ENCODE data around the gene CD72.

Gene CD72, protein sequence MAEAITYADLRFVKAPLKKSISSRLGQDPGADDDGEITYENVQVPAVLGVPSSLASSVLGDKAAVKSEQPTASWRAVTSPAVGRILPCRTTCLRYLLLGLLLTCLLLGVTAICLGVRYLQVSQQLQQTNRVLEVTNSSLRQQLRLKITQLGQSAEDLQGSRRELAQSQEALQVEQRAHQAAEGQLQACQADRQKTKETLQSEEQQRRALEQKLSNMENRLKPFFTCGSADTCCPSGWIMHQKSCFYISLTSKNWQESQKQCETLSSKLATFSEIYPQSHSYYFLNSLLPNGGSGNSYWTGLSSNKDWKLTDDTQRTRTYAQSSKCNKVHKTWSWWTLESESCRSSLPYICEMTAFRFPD

DNA sequence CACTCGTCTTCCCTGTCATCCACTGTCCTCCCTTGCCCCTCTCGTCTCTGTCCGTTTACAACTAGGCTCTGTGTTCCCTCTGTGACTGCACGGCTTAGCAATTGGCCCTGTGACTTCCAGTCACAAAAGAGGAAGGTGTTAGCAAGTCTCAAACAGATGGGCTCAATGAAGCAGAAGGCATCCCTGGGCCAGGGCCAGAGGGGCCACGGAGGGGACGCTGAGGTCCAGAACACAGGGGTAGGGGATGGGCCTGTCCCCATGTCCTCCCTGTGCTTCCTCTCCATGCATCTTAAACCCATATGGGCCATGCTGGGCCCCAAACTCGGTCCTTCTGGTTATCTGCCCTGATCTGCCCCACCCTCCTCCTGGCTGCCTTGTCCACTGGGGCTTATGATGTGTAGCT, at the start of gene CD72:
Gene CD72 (minus strand): TSS at position 89 of the 403 bp plus-strand sequence. CDS start 110 bp downstream, outside the sequence.
- DNase-seq = no peak

DNA sequence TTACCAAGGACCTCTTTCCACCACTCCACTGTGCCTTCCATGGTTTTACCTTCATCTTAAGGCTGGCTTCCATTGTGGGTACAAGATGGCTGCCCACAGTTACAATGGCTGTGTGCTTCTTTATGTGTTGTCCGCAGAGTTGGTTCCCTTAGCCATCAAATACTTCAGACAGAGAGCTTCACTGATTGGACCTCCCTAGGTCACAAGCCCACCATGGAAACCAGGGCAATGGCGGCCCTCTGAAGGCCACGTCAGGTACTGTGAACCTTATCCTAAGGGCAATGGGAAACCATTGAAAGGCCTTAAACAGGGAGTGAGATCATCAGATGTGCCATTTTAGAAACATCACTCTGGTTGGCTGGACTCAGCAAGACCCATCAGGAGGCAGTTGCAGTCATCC, 49.7 kb upstream of the CD72 start:
- DNase-seq = no peak

DNA sequence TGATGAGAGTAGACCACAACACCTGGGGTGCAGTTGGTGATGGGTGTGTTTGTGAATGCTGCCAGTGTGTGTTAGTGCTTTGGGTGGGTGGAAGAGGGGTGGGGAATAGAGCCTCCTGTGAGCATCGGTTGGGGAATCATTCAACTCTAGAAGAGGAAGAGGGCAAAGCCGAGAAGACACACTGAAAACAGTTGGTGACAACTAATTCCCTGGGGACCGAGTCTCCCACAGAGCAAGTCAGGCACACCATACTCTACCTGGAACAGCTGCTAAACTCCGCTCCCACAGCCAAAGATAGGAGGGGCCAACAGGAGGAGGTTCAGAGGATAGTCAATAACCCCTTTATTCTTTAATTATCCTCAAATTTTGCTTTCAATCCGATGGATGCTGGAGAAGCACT, 48.3 kb upstream of the CD72 start:
- no peak for DNase-seq

DNA sequence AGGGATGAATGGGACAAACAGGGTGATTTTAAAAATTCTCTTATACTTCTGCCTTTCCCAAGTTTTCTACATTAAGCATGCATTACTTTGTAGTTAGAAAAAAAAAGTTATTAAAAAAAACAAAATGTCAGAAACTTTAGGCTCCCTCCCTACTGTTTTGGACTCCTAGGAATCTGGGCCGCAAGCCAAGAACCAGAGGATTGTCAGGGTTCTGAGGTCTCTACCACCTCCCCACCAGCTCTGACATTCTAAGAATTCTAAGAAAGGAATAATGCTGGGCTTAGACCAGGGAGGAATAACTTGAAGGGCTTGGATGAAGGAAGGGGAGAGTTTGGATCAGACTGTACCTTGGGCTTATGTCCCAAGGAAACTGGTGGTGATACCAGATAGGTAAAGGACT, 47.8 kb upstream of the CD72 start:
- DNase-seq = no peak

DNA sequence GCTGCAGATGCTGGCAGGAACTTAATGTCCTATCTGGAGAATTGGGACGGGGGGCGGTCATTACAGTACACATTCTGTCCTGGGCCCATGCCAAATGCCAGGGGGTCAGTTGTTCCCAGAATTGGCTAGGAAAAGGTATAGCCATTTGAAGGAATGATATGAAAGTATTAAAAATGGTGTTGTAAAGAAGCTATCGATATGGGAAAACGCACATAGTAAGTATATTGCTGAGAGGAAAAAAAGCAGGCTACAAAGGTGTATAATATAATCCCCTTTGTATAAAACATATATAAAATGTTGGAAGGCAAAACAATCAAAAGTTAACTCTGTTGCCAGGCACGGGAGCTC, 47.2 kb upstream of the CD72 start:
- DNase-seq = no peak

DNA sequence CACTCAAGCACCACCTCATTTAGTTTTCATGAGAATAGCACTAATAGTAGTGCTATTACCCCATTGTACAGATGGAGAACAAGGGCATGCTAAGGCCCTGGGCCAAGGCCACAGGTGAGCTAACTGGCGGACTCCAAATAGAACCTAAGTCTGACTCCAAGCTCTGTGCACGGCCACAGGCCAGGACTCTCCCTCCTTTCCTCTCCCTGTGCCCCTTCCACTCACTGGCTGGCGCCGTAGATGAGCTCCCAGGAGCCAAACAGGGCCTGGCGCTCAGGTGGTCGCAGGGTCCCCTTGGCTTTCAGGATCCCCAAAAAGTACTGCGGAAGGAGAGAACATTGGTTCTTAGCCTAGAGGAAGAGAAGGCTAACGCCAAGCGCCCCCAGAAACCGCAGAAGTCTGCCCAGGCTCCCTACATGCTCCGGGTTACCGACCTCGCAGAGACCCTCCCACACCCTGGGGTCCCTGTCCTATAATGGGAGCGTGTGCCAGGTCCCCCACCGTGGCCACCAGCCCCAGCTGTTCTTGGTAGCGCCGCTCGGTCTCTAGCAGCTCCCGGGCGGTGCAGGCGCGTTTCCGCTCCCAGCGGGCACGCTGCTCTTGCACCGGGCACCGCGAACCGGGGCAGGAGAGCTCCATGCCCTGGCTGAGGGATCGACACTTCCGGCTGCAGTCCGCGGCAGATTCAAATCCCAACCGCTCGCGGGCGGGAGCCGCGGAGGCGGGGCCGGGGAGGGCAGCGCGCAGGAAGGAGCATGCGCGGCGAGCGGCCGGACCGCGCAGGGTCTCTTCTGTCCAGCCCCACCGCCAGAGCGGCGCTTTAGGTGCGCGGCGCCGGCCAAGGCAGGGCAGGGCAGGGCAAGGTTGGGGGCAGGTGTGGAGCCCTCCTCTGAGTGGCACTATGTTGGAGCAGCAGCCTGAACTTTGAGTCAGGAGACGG, 46.6 kb upstream of the CD72 start, which contains the start of gene ARHGEF39:
Gene ARHGEF39 (minus strand): TSS at position 665 of the 940 bp plus-strand sequence. CDS start 26 bp downstream, at position 639.
- peak; percentile 74 for DNase-seq

DNA sequence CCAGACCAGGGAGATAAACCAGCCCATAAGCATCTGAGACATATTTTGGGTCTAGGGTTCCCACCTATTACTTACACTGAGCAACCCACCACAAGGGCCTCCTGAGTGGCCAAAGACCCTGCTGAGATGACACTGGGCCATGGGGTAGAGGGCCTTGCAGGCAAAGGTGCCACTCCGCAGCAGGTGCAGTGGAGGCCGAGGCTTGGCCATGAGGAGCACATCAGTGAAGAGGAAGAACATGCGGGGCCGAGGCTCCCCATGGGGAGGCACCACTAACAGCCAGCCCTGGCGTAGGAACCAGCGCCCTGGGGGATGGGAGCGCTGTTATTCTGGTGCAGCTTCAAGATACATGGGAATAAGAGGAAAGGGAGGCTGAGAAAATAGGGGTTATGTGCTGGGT, 44.2 kb upstream of the CD72 start:
- DNase-seq = no peak

DNA sequence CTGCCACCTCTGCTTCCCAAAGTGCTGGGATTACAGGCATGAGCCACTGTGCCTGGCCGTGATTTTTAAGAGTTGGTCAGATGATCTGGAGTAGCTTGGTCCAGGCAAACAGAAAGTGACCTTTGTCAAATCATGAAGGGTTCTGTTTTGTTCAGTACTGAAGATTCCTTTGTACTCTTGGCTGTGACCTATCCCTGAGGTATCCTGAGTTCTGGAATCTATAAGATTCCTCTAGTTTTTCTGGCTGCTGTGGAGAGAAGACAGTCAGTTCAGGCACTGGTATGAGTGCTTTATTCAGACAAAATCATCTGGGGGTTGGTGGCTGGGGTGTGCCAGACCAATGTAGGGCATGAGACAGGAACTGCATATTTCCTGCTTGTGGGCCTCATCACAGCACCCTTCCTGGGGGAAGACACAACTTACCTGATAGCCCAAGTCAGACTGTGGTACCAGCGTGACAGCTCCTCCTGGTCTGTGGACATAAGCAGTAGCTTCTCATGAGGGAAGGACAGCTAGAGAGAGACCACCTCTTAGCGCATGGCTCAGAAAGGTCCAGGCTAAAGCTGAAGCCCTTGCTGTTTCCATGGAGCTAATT, 43.6 kb upstream of the CD72 start:
- DNase-seq = no peak

DNA sequence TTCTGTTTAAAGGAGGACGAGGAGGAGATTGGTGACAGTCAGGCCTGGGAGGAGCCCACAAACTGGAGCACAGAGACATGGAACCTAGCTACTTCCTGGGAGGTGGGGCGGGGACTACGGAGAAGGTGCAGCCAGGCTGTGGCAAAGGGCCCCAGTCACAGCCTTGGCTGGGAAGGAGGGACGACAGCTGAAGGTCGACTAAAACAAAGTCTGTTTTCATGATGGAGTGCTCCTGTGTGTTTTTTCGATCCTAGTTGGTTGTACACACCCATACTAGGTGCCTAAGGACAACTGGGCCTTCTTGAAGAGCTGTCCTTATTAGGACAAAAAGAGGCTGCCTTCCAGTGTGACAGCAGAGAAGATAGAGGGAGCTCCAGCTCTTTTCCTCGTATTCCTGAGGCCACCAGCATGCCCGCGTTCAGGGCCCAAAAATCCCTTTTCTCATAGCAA, 42.8 kb upstream of the CD72 start:
- no peak for DNase-seq

DNA sequence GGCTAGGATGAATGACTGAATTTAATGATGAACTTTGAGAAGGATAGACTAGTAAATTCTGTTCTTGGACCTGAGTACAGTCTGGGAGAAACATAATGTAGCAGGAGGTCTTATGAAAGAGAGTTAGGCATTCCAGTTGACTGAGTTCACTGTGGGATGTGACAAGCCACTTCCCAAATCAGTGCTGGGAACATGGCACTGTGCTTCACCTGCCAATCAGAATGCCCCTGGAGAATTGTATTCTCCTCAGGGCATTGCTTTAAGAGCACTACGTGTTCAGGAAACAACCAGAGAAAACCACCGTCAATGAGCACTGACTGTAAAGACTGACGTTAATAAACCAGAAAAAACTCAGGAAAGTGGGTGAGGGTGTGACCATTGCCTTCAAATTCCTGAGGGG, 41.1 kb upstream of the CD72 start:
- no peak for DNase-seq

DNA sequence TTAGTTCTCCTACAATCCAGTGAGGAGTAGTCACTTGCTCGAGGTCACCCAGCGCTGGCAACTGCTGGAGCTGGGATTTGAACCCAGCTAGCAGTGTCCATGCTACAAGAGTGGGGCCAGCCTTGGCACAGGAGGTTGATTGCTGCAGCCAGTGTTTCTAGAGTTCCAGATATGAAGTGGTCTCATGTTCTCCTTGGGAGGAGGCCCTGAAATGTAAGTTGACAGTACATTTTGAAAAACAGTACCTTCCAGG, 40.7 kb upstream of the CD72 start:
- DNase-seq = peak; percentile 13

DNA sequence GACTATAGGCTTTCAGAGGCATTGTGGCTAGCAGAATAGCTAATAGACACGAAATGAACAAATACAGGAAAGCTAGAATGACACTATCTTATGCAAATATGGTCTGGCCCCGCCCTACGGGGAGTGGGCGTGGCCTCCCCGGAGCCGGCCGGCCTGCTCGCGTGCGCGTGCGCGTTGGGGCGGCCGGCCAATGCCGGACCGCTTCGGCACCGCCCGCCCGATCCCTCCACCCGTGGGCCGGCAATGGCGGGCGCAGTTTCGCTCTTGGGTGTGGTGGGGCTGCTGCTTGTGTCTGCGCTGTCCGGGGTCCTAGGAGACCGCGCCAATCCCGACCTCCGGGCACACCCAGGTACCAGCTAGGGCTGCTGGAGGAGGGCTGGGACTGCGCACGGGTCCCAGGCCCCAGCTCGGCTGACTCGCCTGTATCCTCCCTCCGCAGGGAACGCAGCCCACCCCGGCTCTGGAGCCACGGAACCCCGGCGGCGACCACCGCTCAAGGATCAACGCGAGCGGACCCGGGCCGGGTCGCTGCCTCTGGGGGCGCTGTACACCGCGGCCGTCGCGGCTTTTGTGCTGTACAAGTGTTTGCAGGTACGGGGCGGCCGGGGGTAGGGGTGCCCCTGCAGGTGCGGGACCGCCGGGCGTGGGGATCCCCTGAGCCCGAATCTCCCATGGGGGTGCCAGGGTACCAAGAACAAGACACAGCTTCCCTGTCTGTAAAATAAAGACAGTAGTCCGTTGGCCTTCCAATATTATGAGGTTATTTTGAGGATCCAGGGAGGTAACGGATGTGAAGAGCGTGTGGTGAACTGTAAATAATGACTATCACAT, 40.1 kb upstream of the CD72 start, which contains the start of gene CCDC107:
Gene CCDC107 (plus strand): TSS at position 156 of the 831 bp plus-strand sequence. CDS start 88 bp downstream, at position 244.
- DNase-seq = peak; percentile 57

DNA sequence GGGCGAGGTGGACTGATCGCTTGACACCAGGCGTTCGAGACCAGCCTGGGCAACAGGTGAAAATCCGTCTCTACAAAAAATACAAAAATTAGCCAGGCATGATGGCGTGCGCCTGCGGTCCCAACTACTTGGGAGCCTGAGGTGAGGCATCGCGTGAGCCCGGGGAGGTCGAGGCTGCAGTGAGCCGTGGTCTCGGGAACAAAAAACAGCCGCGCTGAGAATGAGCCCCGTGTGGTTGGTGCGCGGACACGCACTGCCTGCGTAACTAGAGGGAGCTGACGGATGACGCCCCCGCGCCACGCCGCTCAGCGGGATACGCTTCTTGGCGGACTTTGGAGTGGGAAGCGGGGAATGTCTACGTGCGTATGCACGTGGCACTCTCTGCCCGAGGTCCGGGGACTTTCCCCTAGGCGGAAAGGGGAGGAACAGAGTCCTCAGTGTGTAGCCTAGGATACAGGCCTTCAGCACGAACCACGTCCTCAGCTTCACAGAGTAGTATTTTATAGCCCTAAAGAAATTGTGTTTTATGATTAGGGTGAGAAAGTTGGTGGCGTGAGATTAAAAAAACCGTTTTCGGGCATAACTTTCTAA, 39.4 kb upstream of the CD72 start, which contains the start of gene RMRP:
Gene RMRP (minus strand): TSS at position 474 of the 591 bp plus-strand sequence.
- peak; percentile 98 for DNase-seq

DNA sequence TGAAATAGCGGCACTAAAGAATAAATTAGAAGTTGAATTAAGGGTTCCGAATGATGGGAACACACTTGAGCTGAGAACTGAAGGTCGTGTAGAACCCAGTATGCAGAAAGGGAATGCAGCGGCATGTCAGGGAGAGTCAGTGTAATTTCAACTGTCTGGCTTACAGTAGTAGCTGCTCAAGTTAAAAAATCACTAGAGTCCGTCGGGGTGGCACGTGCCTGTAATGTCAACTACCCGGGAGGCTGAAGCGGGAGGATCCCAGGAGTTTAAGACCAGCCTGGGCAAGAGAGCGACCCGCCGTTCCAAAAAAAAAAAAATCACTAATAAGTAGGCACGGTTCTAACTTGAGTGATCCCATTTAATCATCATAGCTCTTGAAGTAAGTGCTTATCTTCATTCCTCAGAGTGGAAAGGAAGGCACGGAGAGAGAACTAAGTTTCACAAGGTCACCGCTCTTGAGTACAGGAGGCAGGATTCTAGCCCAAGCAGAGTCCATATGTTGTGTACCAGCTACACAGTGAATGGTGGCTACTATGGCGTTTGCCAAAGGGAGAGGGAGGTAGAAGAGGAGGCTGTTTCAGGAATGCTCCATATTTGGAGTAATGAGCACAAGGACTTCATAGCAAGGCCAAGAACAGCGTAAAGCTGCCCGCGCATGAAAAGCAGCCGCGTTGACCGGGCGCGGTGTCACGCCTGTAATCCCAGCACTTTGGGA, 38.8 kb upstream of the CD72 start:
- DNase-seq = peak; percentile 33

DNA sequence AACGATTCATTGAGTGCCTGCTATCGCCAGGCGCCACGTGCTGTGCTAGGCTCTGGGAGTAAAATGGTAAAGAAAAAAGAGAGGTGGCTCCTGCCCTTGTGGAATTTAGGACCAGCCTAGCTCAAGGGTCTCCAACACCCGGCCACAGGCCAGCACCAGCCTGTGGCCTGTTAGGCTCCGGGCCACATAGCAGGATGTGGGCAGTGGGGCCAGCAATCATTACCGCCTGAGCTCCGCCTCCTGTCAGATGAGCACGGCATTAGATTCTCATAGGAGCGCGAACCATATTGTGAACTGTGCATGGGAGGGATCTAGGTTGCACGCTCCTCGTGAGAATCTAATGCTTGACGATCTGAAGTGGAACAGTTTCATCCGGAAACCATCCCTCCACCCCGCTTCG, 38.1 kb upstream of the CD72 start:
- DNase-seq = no peak

DNA sequence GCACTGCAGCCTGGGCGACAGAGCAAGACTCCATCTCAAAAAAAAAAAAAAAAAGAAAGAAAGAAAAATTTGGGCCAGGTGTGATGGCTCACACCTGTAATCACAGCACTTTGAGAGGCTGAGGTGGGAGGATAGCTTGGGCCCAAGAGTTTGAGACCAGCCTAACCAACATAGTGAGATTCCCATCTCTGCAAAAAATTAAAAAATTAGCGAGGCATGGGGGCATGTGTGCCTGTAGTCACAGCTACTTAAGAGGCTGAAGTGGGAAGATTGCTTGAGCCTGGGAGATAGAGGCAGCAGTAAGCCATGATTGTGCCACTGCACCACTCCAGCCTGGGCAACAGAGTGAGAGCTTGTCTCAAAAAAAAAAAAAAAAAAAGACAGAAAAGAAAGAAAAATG, 35.4 kb upstream of the CD72 start:
- no peak for DNase-seq

DNA sequence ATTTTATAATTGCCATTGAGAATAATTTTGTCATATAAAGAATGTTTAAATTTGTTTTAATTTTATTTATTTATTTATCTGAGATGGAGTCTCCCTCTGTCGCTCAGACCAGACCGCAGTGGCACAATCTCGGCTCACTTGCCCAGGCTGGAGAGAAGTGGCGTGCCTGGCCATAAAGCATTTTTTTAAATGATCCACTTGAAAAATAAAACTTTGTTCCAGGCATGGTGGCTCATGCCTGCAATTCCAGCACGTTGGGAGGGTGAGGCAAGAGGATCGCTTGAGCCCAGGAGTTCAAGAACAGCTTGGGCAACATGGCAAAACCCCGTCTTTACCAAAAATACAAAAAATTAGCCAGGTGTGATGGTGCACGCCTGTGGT, 34.6 kb upstream of the CD72 start:
- no peak for DNase-seq

DNA sequence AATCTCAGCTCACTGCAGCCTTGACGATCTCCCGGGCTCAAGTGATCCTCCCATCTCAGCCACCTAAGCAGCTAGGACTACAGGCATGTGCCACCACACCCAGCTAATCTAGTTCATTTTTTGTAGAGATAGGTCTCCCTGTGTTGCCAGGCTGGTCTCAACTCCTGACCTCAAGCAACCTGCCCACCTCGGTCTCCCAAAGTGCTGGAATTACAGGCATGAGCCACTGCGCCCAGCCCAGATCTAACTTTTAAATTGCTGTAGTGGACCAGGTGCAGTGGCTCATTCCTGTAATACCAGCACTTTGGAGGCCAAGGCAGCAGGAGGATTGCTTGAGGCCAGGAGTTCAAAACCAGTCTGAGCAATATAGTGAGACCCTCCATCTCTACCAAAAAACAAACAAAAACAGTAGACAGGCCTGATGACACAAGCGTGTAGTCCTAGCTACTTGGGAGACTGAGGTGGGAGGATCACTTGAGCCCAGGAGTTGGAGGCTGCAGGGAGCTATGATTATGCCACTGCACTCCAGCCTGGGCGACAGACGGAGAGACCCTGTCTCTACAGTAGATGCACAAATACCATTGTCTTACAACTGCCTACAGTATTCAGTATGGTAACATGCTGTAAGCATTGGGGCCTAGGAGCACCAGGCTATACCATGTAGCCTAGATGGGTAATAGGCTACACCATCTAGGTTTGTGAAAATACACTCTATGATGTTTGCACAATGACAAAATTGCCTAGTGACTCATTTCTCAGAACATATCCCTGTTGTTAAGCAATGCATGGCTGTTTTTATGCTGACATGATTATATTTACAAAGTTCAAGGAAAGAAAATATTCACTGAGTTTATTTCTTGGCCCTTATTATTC, 34.0 kb upstream of the CD72 start:
- no peak for DNase-seq

DNA sequence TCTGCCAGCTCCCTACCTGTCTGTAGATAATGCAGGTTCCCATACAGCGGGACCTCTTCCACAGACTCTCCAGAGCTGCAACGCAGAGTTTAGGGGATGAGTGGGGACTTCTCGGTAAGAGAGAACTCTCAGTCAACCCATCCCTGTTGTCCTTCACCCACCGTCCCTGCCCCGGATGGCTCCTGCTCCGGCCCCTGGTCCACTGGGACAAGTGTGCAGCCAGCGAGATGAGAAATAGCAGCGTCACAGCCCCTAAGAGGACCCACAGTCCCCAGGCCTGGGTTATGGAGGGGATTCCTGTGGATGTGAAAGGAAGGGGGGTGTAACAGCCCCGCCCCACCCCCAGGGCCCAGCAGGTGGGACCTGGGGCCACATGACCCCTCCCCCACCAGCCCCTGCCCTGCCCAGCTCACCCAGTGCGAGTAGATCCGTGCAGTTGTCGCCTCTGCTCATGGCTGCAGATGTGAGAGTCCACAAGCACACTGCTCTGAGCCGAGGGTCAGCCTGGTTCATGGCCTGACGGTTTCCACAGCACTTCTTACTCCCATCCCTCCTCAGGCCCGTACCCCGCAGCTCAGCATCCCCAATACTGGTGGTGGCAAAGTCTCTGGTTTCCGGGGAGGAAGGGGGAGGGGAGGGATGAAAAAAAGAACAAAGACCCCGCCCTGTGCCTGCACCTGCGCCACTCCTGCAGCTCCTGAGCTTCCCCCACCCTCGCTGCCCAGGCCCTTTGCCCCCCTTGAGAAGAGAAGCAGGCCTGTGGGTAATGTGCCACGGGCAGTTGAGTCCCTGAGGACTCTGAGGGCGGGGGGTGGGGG, 32.3 kb upstream of the CD72 start, which contains the start of gene SIT1:
Gene SIT1 (minus strand): TSS at position 591 of the 818 bp plus-strand sequence. CDS start 78 bp downstream, at position 513.
- DNase-seq = peak; percentile 41
